Endodermal cell (in vitro differentiated cells): Measurements from ENCODE around the gene TBC1D4. TPM values are rescaled to one million over a fixed set of nuclear protein-coding genes. Genes with fewer than 3 reads are reported as not detected.

Experiments used
- DNase-seq: peaks from one replicate; pipeline ENCODE4 v3.0.0-alpha.2; 2017
- H3K27ac ChIP-seq: 2 replicates; pipeline ENCODE4 v1.5.1; 2013; ENCODE audit warnings: mild to moderate bottlenecking, low read depth, low read length, moderate library complexity
- H3K27me3 ChIP-seq: 2 replicates; pipeline ENCODE4 v1.6.1; 2013; ENCODE audit warnings: mild to moderate bottlenecking, low read length, moderate library complexity; ENCODE audit not compliant: insufficient read depth, control insufficient read depth, poor library complexity, severe bottlenecking
- H3K36me3 ChIP-seq: 2 replicates; pipeline ENCODE4 v1.7.0; 2013; ENCODE audit warnings: mild to moderate bottlenecking, low read length, moderate library complexity; ENCODE audit not compliant: control insufficient read depth, insufficient read depth
- H3K4me1 ChIP-seq: one replicate; pipeline ENCODE4 v1.7.0; 2013; ENCODE audit warnings: low read length; ENCODE audit not compliant: control insufficient read depth, insufficient read depth
- H3K4me3 ChIP-seq: 2 replicates; pipeline ENCODE4 v1.5.1; 2013; ENCODE audit warnings: mild to moderate bottlenecking, low read length, moderate library complexity
- H3K9ac ChIP-seq: 2 replicates; pipeline ENCODE4 v1.6.1; 2013; ENCODE audit warnings: mild to moderate bottlenecking, low read length, moderate library complexity; ENCODE audit not compliant: poor library complexity, severe bottlenecking; ENCODE audit errors: extremely low read depth
- H3K9me3 ChIP-seq: 2 replicates; pipeline ENCODE4 v1.6.1; 2013; ENCODE audit warnings: mild to moderate bottlenecking, low read length, moderate library complexity; ENCODE audit not compliant: control insufficient read depth
- H3K27ac Mint-ChIP-seq: 2 replicates; pipeline ENCODE4 v1.8.0; 2020; ENCODE audit warnings: mixed read lengths
- H3K27me3 Mint-ChIP-seq: 2 replicates; pipeline ENCODE4 v1.8.0; 2021; ENCODE audit warnings: mild to moderate bottlenecking, mixed read lengths; ENCODE audit not compliant: insufficient read depth
- H3K36me3 Mint-ChIP-seq: 2 replicates; pipeline ENCODE4 v1.8.0; 2020; ENCODE audit warnings: low read depth, mixed read lengths
- H3K4me1 Mint-ChIP-seq: 2 replicates; pipeline ENCODE4 v1.8.0; 2020; ENCODE audit warnings: mixed read lengths
- H3K4me3 Mint-ChIP-seq: 2 replicates; pipeline ENCODE4 v1.8.0; 2020; ENCODE audit warnings: mild to moderate bottlenecking, moderate library complexity, mixed read lengths
- H3K9me3 Mint-ChIP-seq: 2 replicates; pipeline ENCODE4 v1.8.0; 2020; ENCODE audit warnings: mild to moderate bottlenecking, mixed read lengths
- WGBS, 2 experiments: methylation state at CpG; one replicate each; pipeline versions ENCODE4 v1.1.5 to v1.1.7; 2013; ENCODE audit warnings: missing lambda C conversion rate in 2 of 2, mixed read lengths in 1 of 2; ENCODE audit not compliant: insufficient coverage in 1 of 2, insufficient read length in 1 of 2; 5-methylcytosine and 5-hydroxymethylcytosine counted together
- total RNA-seq, 2 donors: library from RNA; stranded (reverse); fragmentation: NEBNext Ultra II Directional in 1 of 2; extraction: Animal tissue kit (Norgen Biotek cat#: 25700) in 1 of 2; gene quantifications; 2 replicates in 1 of 2; 3 replicates in 1 of 2; pipeline ENCODE4 v1.2.1, GENCODE V29; 2021
- TF ChIP-seq, protein P1 (sequence below): fragments of 200-600 bp; sonication (generic); conservative IDR thresholded peaks from 2 replicates; pipeline ENCODE4 v1.5.0; 2021; ENCODE audit warnings: antibody characterized with exemption, mild to moderate bottlenecking

Gene TBC1D4
- total RNA-seq, 2 donors from 2014 or later = 3.2 to 4.7 TPM

DNA sequence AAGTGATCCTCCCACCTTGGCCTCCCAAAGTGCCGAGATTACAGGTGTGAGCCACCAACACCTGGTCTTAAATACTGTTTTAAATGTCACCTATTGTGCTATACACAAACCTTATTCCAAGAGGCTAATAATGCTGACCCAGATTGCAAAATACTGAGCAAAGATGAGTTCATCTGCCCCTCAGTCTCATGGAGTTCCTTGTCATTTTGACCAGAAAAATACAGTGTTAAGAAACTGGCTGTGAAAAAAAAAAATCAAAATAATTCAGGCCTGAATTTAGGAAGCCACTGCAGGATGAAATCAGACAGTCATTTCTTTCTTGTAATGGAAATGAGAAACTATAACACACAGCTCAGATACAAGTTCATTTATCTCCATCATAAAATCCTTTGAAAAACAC lies 59.9 kb downstream of the TBC1D4 start:
- H3K27me3 Mint-ChIP-seq = no peaks in the 10 kb centered on the region
- no peaks in the 10 kb centered on the region for H3K36me3 ChIP-seq
- DNase-seq = no peak
- no peaks in the 10 kb centered on the region for H3K9me3 Mint-ChIP-seq
- TF ChIP-seq, protein P1, sequence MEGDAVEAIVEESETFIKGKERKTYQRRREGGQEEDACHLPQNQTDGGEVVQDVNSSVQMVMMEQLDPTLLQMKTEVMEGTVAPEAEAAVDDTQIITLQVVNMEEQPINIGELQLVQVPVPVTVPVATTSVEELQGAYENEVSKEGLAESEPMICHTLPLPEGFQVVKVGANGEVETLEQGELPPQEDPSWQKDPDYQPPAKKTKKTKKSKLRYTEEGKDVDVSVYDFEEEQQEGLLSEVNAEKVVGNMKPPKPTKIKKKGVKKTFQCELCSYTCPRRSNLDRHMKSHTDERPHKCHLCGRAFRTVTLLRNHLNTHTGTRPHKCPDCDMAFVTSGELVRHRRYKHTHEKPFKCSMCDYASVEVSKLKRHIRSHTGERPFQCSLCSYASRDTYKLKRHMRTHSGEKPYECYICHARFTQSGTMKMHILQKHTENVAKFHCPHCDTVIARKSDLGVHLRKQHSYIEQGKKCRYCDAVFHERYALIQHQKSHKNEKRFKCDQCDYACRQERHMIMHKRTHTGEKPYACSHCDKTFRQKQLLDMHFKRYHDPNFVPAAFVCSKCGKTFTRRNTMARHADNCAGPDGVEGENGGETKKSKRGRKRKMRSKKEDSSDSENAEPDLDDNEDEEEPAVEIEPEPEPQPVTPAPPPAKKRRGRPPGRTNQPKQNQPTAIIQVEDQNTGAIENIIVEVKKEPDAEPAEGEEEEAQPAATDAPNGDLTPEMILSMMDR = no peak
- H3K9me3 ChIP-seq = no peaks in the 10 kb centered on the region
- peaks cover 2% of the 10 kb centered on the region for H3K4me1 Mint-ChIP-seq
- H3K27ac ChIP-seq = no peak overlapping the region
- no peak overlapping the region for H3K27ac Mint-ChIP-seq
- no peaks in the 10 kb centered on the region for H3K27me3 ChIP-seq
- H3K4me3 Mint-ChIP-seq = no peak overlapping the region
- no peak overlapping the region for H3K9ac ChIP-seq
- no peaks in the 10 kb centered on the region for H3K36me3 Mint-ChIP-seq
- H3K4me3 ChIP-seq = no peak overlapping the region
- WGBS, 2 experiments = 67 to 88% methylated on average over 1 of the region's 1 CpG
- H3K4me1 ChIP-seq = no peaks in the 10 kb centered on the region

GRCh38 chr13:75421133-75421532 lies 60.8 kb downstream of the TBC1D4 start:
- no peak overlapping the region for H3K9ac ChIP-seq
- WGBS, 2 experiments = 76 to 80% methylated on average over 1 to 2 of the region's 2 CpGs

DNA sequence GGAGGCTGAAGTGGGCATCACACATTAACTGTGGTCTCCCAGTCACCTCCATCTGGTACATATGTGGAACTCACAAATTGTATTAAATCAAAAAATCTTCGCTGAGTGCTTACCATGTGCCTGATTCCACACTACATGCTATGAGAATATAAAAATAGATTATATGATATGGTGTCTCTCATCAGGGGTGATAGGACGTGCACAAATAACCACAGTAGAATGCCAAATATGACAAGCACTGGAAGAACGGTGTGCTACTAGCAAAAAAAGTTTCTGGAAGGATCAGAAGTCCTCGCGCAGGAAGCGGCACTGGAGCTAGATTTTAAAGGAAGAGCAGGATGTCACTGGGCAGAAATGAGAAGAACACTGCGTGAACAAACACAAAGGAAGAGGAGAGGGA lies 62.3 kb downstream of the TBC1D4 start:
- Histone ChIP-seq H3K9me3 (no peaks in the 10 kb centered on the region), H3K9ac (no peak overlapping the region), H3K27me3 (no peaks in the 10 kb centered on the region), H3K4me1 (no peaks in the 10 kb centered on the region), H3K36me3 (no peaks in the 10 kb centered on the region), H3K4me3 (no peak overlapping the region), H3K27ac (no peak overlapping the region)
- no peaks in the 10 kb centered on the region for H3K27me3 Mint-ChIP-seq
- WGBS, 2 experiments = 90 to 96% methylated on average over 7 of the region's 7 CpGs
- TF ChIP-seq, protein P1 = no peak
- no peaks in the 10 kb centered on the region for H3K36me3 Mint-ChIP-seq
- peaks cover 2% of the 10 kb centered on the region for H3K4me1 Mint-ChIP-seq
- DNase-seq = no peak
- H3K9me3 Mint-ChIP-seq = no peaks in the 10 kb centered on the region
- H3K4me3 Mint-ChIP-seq = no peak overlapping the region
- no peak overlapping the region for H3K27ac Mint-ChIP-seq

More at GRCh38 chr13:75421133-75421532, 60.8 kb downstream of the TBC1D4 start:
- H3K27ac Mint-ChIP-seq = no peak overlapping the region
- DNase-seq = no peak
- Histone ChIP-seq H3K27me3 (no peaks in the 10 kb centered on the region), H3K9me3 (no peaks in the 10 kb centered on the region), H3K4me1 (no peaks in the 10 kb centered on the region), H3K36me3 (no peaks in the 10 kb centered on the region), H3K4me3 (no peak overlapping the region), H3K27ac (no peak overlapping the region)
- no peak overlapping the region for H3K4me3 Mint-ChIP-seq
- H3K4me1 Mint-ChIP-seq = peaks cover 2% of the 10 kb centered on the region
- H3K27me3 Mint-ChIP-seq = no peaks in the 10 kb centered on the region
- H3K36me3 Mint-ChIP-seq = no peaks in the 10 kb centered on the region
- TF ChIP-seq, protein P1 = no peak
- H3K9me3 Mint-ChIP-seq = no peaks in the 10 kb centered on the region
